ENCODE data around the gene EPB41L4B. TPM values are rescaled to one million over a fixed set of nuclear protein-coding genes. Genes with fewer than 3 reads are reported as not detected.
"Not testable (repeated sequence)": the region's sequence is repeated elsewhere in the genome, so short reads cannot be mapped to it uniquely, and the experiment has no call there.

The EPB41L4B gene
- total and polyA plus RNA-seq, 2 donors (not counting 1 experiment from before 2014, with no cell fraction given) = 0.56 to 2.8 TPM

DNA sequence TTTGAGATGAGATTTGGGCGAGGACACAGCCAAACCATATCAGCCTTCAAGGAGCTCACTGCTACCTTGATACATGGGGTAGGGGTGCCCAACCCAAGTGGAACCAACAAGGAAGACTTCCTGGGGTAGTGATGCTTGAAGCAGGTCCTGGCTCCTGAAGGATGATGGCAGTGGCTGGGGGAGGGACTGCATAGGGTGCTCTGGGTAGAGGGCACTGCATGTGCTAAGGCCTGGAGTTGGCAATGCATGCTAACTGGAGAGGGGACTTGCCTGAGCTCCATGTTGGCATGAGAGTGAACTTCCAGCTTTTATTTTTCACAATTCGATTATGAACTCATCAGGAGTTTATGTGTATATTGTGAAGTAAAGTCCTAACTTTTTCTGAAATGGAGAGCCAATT, 95.2 kb downstream of the EPB41L4B start:
- Histone ChIP-seq H3K9ac (ENCODE audit: insufficient read depth, low read length) (no peak overlapping the region), H3K4me3 (replicated peaks in 1 of 4; ENCODE audit: control extremely low read depth in 1 of 4, insufficient read depth in 1 of 4, low read depth in 3 of 4, low read length in 4 of 4) (no peak overlapping the region), H3K9me3 (ENCODE audit: control insufficient read depth, insufficient read depth, low read depth, low read length) (no peaks in the 10 kb centered on the region), H3K4me2 (ENCODE audit: extremely low read depth, insufficient read depth, low read length) (no peak overlapping the region), H3K36me3 (ENCODE audit: control insufficient read depth, insufficient read depth, low read length) (no peaks in the 10 kb centered on the region), H3K27ac (ENCODE audit: insufficient read depth, low read length) (no peak overlapping the region), H4K20me1 (ENCODE audit: control insufficient read depth, extremely low read depth, insufficient read depth, low read length) (no peaks in the 10 kb centered on the region), H2AFZ (ENCODE audit: low read length) (no peak overlapping the region), H3K27me3 (ENCODE audit: control insufficient read depth, insufficient read depth, low read length) (peaks cover 6% of the 10 kb centered on the region), H3K4me1 (ENCODE audit: control insufficient read depth, extremely low read depth, insufficient read depth, low read length) (no peaks in the 10 kb centered on the region), H3K79me2 (ENCODE audit: control insufficient read depth, insufficient read depth, low read length) (no peaks in the 10 kb centered on the region)
- DNase-seq (ENCODE audit: low read depth in 2 of 2) = no peak
- TF ChIP-seq EZH2 (IDR thresholded peaks at IDR 0.05; ENCODE audit: low read length, missing control alignments) = no peak
- TF ChIP-seq, protein P1, sequence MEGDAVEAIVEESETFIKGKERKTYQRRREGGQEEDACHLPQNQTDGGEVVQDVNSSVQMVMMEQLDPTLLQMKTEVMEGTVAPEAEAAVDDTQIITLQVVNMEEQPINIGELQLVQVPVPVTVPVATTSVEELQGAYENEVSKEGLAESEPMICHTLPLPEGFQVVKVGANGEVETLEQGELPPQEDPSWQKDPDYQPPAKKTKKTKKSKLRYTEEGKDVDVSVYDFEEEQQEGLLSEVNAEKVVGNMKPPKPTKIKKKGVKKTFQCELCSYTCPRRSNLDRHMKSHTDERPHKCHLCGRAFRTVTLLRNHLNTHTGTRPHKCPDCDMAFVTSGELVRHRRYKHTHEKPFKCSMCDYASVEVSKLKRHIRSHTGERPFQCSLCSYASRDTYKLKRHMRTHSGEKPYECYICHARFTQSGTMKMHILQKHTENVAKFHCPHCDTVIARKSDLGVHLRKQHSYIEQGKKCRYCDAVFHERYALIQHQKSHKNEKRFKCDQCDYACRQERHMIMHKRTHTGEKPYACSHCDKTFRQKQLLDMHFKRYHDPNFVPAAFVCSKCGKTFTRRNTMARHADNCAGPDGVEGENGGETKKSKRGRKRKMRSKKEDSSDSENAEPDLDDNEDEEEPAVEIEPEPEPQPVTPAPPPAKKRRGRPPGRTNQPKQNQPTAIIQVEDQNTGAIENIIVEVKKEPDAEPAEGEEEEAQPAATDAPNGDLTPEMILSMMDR (conservative IDR thresholded peaks at IDR 0.05 in 1 of 2, IDR thresholded peaks at IDR 0.05 in 1 of 2; ENCODE audit: low read depth in 1 of 2, low read length in 2 of 2) = no peak

DNA sequence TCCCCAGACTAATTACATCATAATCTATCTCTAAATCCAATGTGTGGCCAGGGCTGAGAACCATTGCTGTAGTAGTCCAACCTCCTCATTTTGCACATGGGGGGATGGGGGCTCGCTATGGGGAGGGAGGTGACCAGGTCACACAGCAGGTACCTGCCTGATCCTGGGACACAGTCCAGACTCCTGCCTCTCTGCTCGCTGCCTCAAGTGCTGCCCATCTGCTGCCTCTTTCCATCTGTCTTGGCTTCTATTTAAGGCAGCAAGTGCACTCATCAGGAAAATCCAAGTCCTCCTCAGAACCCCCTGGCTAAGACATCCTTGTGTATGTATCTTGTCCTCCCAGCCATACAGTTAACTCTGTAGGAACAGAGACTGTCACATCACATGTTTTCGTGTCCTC, 96.1 kb downstream of the EPB41L4B start:
- Histone ChIP-seq H3K9ac (ENCODE audit: insufficient read depth, low read length) (no peak overlapping the region), H3K27ac (ENCODE audit: insufficient read depth, low read length) (no peak overlapping the region), H3K4me2 (ENCODE audit: extremely low read depth, insufficient read depth, low read length) (no peak overlapping the region), H3K79me2 (ENCODE audit: control insufficient read depth, insufficient read depth, low read length) (no peaks in the 10 kb centered on the region), H3K4me3 (replicated peaks in 1 of 4; ENCODE audit: control extremely low read depth in 1 of 4, insufficient read depth in 1 of 4, low read depth in 3 of 4, low read length in 4 of 4) (no peak overlapping the region), H4K20me1 (ENCODE audit: control insufficient read depth, extremely low read depth, insufficient read depth, low read length) (no peaks in the 10 kb centered on the region), H3K4me1 (ENCODE audit: control insufficient read depth, extremely low read depth, insufficient read depth, low read length) (no peaks in the 10 kb centered on the region), H3K36me3 (ENCODE audit: control insufficient read depth, insufficient read depth, low read length) (no peaks in the 10 kb centered on the region), H2AFZ (ENCODE audit: low read length) (no peak overlapping the region), H3K27me3 (ENCODE audit: control insufficient read depth, insufficient read depth, low read length) (peaks cover 6% of the 10 kb centered on the region), H3K9me3 (ENCODE audit: control insufficient read depth, insufficient read depth, low read depth, low read length) (no peaks in the 10 kb centered on the region)
- TF ChIP-seq, protein P1 (conservative IDR thresholded peaks at IDR 0.05 in 1 of 2, IDR thresholded peaks at IDR 0.05 in 1 of 2; ENCODE audit: low read depth in 1 of 2, low read length in 2 of 2) = no peak
- no peak for TF ChIP-seq EZH2 (IDR thresholded peaks at IDR 0.05; ENCODE audit: low read length, missing control alignments)
- no peak for DNase-seq (ENCODE audit: low read depth in 2 of 2)

DNA sequence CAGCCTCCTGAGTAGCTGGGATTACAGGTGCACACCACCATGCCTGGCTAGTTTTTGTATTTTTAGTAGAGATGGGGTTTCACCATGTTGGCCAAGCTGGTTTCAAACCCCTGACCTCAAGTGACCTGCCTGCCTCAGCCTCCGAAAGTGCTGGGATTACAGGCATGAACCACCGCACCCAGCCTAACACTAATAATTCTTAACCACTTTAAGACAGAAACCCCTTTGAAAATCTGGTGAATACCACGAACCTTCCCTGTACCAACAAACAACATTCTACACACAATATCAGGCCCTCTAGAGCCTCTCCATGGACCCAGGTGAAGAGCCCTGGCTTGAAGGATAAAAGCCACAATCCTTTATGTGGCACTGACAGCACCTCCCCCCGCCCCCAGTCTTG, 102.6 kb downstream of the EPB41L4B start:
- H3K9ac ChIP-seq (ENCODE audit: insufficient read depth, low read length); H3K36me3 ChIP-seq (ENCODE audit: control insufficient read depth, insufficient read depth, low read length); H3K27ac ChIP-seq (ENCODE audit: insufficient read depth, low read length); H3K4me3 ChIP-seq (replicated peaks in 1 of 4; ENCODE audit: control extremely low read depth in 1 of 4, insufficient read depth in 1 of 4, low read depth in 3 of 4, low read length in 4 of 4); H3K4me2 ChIP-seq (ENCODE audit: extremely low read depth, insufficient read depth, low read length); H4K20me1 ChIP-seq (ENCODE audit: control insufficient read depth, extremely low read depth, insufficient read depth, low read length); H3K9me3 ChIP-seq (ENCODE audit: control insufficient read depth, insufficient read depth, low read depth, low read length); H2AFZ ChIP-seq (ENCODE audit: low read length); H3K27me3 ChIP-seq (ENCODE audit: control insufficient read depth, insufficient read depth, low read length); DNase-seq (ENCODE audit: low read depth in 2 of 2); H3K4me1 ChIP-seq (ENCODE audit: control insufficient read depth, extremely low read depth, insufficient read depth, low read length); H3K79me2 ChIP-seq (ENCODE audit: control insufficient read depth, insufficient read depth, low read length): not testable (repeated sequence)
